PC-9 (cell line): ENCODE measurements around the gene CAMTA1.

Experiments used
- CTCF ChIP-seq: fragments of 200-600 bp; sonication (generic); conservative IDR thresholded peaks from 2 replicates; pipeline ENCODE4 v1.6.1; 2017; ENCODE audit warnings: mixed run types, antibody characterized with exemption, mild to moderate bottlenecking, moderate library complexity
- EZH2 ChIP-seq: fragments of 200-600 bp; sonication (generic); IDR thresholded peaks from 2 replicates; pipeline ENCODE4 v1.8.0; 2017; ENCODE audit warnings: antibody characterized with exemption, low read depth

GRCh38 chr1:7006996-7007871, 222.0 kb downstream of the CAMTA1 start:
- TF ChIP-seq CTCF (no peak), EZH2 (no peak)
